ENCODE data around the gene SCN3B. TPM values are rescaled to one million over a fixed set of nuclear protein-coding genes. Genes with fewer than 3 reads are reported as not detected.

Gene SCN3B
- total RNA-seq, 5 donors from 2014 or later (not counting 1 experiment from before 2014, with no cell fraction given), result not detected

DNA sequence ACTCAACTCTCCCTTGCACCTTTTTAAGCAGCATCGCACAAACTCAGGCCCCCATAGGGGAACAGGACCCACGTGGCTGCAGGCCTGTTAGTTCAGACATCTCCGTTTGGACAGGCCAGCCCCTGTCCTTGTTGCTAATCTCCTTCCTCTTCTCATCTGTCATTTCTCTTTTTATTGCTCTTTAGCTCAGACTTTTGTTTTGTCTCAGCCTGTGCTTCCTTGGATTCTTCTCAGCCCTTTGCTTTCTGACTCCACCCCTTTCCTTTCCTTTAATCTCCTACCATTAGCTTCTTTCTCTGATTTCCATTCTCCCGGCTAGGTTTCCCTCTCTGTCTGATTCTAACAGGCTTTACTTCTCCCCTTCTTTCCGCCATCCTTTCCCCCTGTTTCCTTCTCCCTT lies 68.7 kb downstream of the SCN3B start:
- Histone ChIP-seq H3K9me3 (no peaks in the 10 kb centered on the region), H3K36me3 (ENCODE audit: control insufficient read depth in 2 of 2, extremely low read depth in 1 of 2, insufficient read depth in 1 of 2, low read length in 1 of 2) (peaks cover 0 to 6% of the 10 kb centered on the region in 2 donors), H3K4me1 (ENCODE audit: control insufficient read depth in 1 of 2, extremely low read depth in 1 of 2, insufficient read depth in 2 of 2, low read length in 2 of 2) (peaks cover 0 to 2% of the 10 kb centered on the region in 2 experiments), H3K4me3 (ENCODE audit: control insufficient read depth in 1 of 2, extremely low read depth in 1 of 2, low read length in 1 of 2) (no peak overlapping the region), H3K27ac (ENCODE audit: low read length) (no peak overlapping the region), H3K27me3 (replicated peaks in 1 of 2; ENCODE audit: control insufficient read depth in 2 of 2, extremely low read depth in 1 of 2, insufficient read depth in 2 of 2, low read length in 1 of 2) (no peaks in the 10 kb centered on the region)
- H3K4me3 Mint-ChIP-seq, result no peak overlapping the region
- no peak overlapping the region for H3K27ac Mint-ChIP-seq
- H3K36me3 Mint-ChIP-seq, result no peaks in the 10 kb centered on the region
- DNase-seq, result no peak
- no peak for ATAC-seq (replicated peaks in 1 of 4)
- no peaks in the 10 kb centered on the region for H3K27me3 Mint-ChIP-seq
- POLR2A ChIA-PET, result no interaction called here
- peaks cover 3 to 6% (median 5%) of the 10 kb centered on the region in 3 donors for H3K4me1 Mint-ChIP-seq
- CTCF ChIA-PET, result interaction anchor here in 1 of 2 donors (0.6 kb wide), 1 partner anchor 130 kb away, joined by 11 read pairs; no protein-coding TSS in a partner anchor
- H3K9me3 Mint-ChIP-seq, result no peaks in the 10 kb centered on the region
- WGBS (ENCODE audit: insufficient coverage), result 85% methylated on average over 4 of the region's 5 CpGs

DNA sequence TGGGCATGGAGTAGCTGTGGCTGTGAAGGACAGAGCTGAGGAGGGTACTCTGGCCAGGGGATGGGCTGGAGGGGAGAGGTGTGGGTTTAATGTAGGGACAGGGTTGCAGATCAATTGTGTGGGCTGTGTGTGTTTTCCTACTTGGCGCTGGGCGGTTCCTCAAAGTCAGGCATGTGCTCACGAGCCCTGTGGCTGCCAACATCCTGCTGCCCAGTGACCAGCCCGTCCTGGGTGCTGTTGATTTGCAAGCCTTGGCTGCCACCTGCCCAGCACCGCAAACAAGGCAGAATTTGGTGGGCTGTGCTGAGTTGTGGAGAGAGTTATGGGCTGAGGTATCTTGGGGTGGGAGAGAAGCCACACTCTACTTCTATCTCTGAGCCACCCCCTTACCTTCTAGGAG lies 69.2 kb downstream of the SCN3B start:
- no peak overlapping the region for H3K27ac Mint-ChIP-seq
- POLR2A ChIA-PET, result no interaction called here
- no peak overlapping the region for H3K4me3 Mint-ChIP-seq

DNA sequence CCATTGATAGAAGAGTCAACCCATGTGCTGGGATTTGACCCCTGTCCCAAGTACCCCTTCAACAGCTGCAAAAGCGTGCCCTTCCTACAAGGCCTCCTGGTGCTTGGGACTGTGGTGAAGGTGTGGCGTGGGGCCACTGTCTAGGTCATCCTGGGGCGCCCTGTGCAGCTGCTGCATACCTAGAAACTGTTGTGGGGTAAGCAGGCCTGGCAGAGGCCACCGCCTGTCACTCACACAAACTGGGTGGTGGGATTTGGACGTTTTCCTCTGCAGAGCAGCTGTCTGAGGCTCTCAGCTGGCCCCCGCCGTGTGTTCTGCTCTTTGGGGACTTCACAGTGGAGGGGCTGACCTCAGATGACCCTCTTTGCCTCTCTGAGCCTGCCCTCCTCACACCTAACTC lies 69.7 kb downstream of the SCN3B start:
- ChIA-PET CTCF (no interaction called here), POLR2A (no interaction called here)
- Histone ChIP-seq H3K4me3 (ENCODE audit: control insufficient read depth in 1 of 2, extremely low read depth in 1 of 2, low read length in 1 of 2) (no peak overlapping the region), H3K27me3 (replicated peaks in 1 of 2; ENCODE audit: control insufficient read depth in 2 of 2, extremely low read depth in 1 of 2, insufficient read depth in 2 of 2, low read length in 1 of 2) (peaks cover 0 to 3% of the 10 kb centered on the region in 2 experiments), H3K4me1 (ENCODE audit: control insufficient read depth in 1 of 2, extremely low read depth in 1 of 2, insufficient read depth in 2 of 2, low read length in 2 of 2) (peaks cover 0 to 9% of the 10 kb centered on the region in 2 experiments), H3K9me3 (no peaks in the 10 kb centered on the region), H3K27ac (ENCODE audit: low read length) (no peak overlapping the region), H3K36me3 (ENCODE audit: control insufficient read depth in 2 of 2, extremely low read depth in 1 of 2, insufficient read depth in 1 of 2, low read length in 1 of 2) (peaks cover 0 to 6% of the 10 kb centered on the region in 2 donors)
- 80% methylated on average over 4 of the region's 7 CpGs for WGBS (ENCODE audit: insufficient coverage)
- no peaks in the 10 kb centered on the region for H3K27me3 Mint-ChIP-seq
- DNase-seq (no peak), ATAC-seq (replicated peaks in 1 of 4) (no peak)
- H3K36me3 Mint-ChIP-seq, result no peaks in the 10 kb centered on the region
- H3K27ac Mint-ChIP-seq, result no peak overlapping the region
- no peak overlapping the region for H3K4me3 Mint-ChIP-seq
- no peaks in the 10 kb centered on the region for H3K9me3 Mint-ChIP-seq
- H3K4me1 Mint-ChIP-seq, result peaks cover 8 to 12% (median 8%) of the 10 kb centered on the region in 3 donors

More for the DNA sequence above, 69.2 kb downstream of the SCN3B start:
- Mint-ChIP-seq H3K9me3 (no peaks in the 10 kb centered on the region), H3K4me1 (peaks cover 8 to 11% (median 8%) of the 10 kb centered on the region in 3 donors), H3K36me3 (no peaks in the 10 kb centered on the region), H3K27me3 (no peaks in the 10 kb centered on the region)
- WGBS (ENCODE audit: insufficient coverage), result 80% methylated on average over 4 of the region's 5 CpGs
- Histone ChIP-seq H3K27ac (ENCODE audit: low read length) (no peak overlapping the region), H3K36me3 (ENCODE audit: control insufficient read depth in 2 of 2, extremely low read depth in 1 of 2, insufficient read depth in 1 of 2, low read length in 1 of 2) (peaks cover 0 to 6% of the 10 kb centered on the region in 2 donors), H3K27me3 (replicated peaks in 1 of 2; ENCODE audit: control insufficient read depth in 2 of 2, extremely low read depth in 1 of 2, insufficient read depth in 2 of 2, low read length in 1 of 2) (peaks cover 0 to under 1% of the 10 kb centered on the region in 2 experiments), H3K4me1 (ENCODE audit: control insufficient read depth in 1 of 2, extremely low read depth in 1 of 2, insufficient read depth in 2 of 2, low read length in 2 of 2) (peaks cover 0 to 7% of the 10 kb centered on the region in 2 experiments), H3K9me3 (no peaks in the 10 kb centered on the region), H3K4me3 (ENCODE audit: control insufficient read depth in 1 of 2, extremely low read depth in 1 of 2, low read length in 1 of 2) (no peak overlapping the region)
- CTCF ChIA-PET, result interaction anchor here in 1 of 2 donors (0.6 kb wide), 1 partner anchor 130 kb away, joined by 11 read pairs; no protein-coding TSS in a partner anchor
- no peak for DNase-seq
- no peak for ATAC-seq (replicated peaks in 1 of 4)

DNA sequence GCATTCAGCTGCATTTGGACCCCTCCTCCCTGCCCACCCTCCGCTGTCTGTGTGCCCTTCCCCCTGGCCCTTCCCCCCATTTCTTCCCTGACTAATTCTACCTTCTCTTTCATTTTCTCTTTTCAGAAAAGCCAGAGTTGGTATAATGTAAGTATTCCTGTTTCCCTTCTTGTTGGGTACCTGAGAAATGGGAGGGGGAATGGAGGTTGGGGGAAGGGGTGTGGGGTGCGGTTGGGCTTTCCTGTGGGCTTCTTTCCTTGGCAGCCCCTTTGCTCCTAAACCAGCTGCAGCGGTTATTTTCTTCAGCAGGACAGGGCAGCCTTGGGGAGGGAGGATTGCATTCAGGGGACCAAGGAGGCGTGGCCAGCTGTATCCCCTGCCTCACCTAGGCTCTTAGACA lies 70.2 kb downstream of the SCN3B start:
- WGBS (ENCODE audit: insufficient coverage), result no CpG with 5 or more reads among the region's 4 CpGs
- Histone ChIP-seq H3K9me3 (no peaks in the 10 kb centered on the region), H3K27me3 (replicated peaks in 1 of 2; ENCODE audit: control insufficient read depth in 2 of 2, extremely low read depth in 1 of 2, insufficient read depth in 2 of 2, low read length in 1 of 2) (peaks cover 0 to 3% of the 10 kb centered on the region in 2 experiments), H3K4me3 (ENCODE audit: control insufficient read depth in 1 of 2, extremely low read depth in 1 of 2, low read length in 1 of 2) (no peak overlapping the region), H3K27ac (ENCODE audit: low read length) (no peak overlapping the region), H3K36me3 (ENCODE audit: control insufficient read depth in 2 of 2, extremely low read depth in 1 of 2, insufficient read depth in 1 of 2, low read length in 1 of 2) (peaks cover under 1 to 6% of the 10 kb centered on the region in 2 donors), H3K4me1 (ENCODE audit: control insufficient read depth in 1 of 2, extremely low read depth in 1 of 2, insufficient read depth in 2 of 2, low read length in 2 of 2) (peaks cover 0 to 9% of the 10 kb centered on the region in 2 experiments)
- CTCF ChIA-PET, result no interaction called here
- POLR2A ChIA-PET, result no interaction called here
- no peak for DNase-seq
- no peak overlapping the region for H3K27ac Mint-ChIP-seq
- H3K4me3 Mint-ChIP-seq, result no peak overlapping the region
- no peaks in the 10 kb centered on the region for H3K36me3 Mint-ChIP-seq
- peaks cover 8 to 12% (median 8%) of the 10 kb centered on the region in 3 donors for H3K4me1 Mint-ChIP-seq
- H3K9me3 Mint-ChIP-seq, result no peaks in the 10 kb centered on the region
- no peak for ATAC-seq (replicated peaks in 1 of 4)
- no peaks in the 10 kb centered on the region for H3K27me3 Mint-ChIP-seq

DNA sequence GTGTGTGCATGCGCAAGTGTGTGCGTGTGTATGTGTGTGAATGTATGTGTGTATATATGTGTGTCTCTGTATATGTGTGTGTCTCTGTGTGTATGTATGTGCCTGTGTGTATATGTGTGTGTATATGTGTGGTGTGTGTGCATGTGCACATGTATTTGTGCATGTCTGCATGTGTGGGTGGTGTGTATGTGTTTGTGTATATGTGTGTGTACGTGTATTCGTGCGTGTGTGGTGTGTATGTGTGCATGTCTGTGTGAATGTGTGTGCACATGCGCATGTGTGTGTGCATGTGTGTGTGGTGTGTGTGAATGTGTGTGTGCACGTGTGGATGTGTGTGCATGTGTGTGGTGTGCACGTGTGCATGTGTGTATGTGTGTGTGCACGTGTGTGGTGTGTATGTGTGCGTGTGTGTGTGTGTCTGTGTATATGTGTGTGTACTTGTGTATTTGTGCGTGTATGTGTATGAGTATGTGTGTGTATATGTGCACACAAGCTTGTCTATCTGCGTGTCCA lies 71.4 kb downstream of the SCN3B start:
- Mint-ChIP-seq H3K4me1 (peaks cover 8 to 12% (median 9%) of the 10 kb centered on the region in 3 donors), H3K4me3 (no peak overlapping the region), H3K27ac (no peak overlapping the region), H3K9me3 (no peaks in the 10 kb centered on the region), H3K36me3 (no peaks in the 10 kb centered on the region), H3K27me3 (no peaks in the 10 kb centered on the region)
- Histone ChIP-seq H3K36me3 (ENCODE audit: control insufficient read depth in 2 of 2, extremely low read depth in 1 of 2, insufficient read depth in 1 of 2, low read length in 1 of 2) (peaks cover 2 to 6% of the 10 kb centered on the region in 2 donors), H3K4me3 (ENCODE audit: control insufficient read depth in 1 of 2, extremely low read depth in 1 of 2, low read length in 1 of 2) (no peak overlapping the region), H3K4me1 (ENCODE audit: control insufficient read depth in 1 of 2, extremely low read depth in 1 of 2, insufficient read depth in 2 of 2, low read length in 2 of 2) (peaks cover 0 to 9% of the 10 kb centered on the region in 2 experiments), H3K27ac (ENCODE audit: low read length) (no peak overlapping the region), H3K27me3 (replicated peaks in 1 of 2; ENCODE audit: control insufficient read depth in 2 of 2, extremely low read depth in 1 of 2, insufficient read depth in 2 of 2, low read length in 1 of 2) (peaks cover 0 to 3% of the 10 kb centered on the region in 2 experiments), H3K9me3 (no peaks in the 10 kb centered on the region)
- ATAC-seq (replicated peaks in 1 of 4), result no peak
- no peak for DNase-seq
- POLR2A ChIA-PET, result no interaction called here
- 95% methylated on average over 11 of the region's 12 CpGs for WGBS (ENCODE audit: insufficient coverage)
- CTCF ChIA-PET, result interaction anchor here in 1 of 2 donors (1.4 kb wide), 1 partner anchor 9 kb away, joined by 4 read pairs; no protein-coding TSS in a partner anchor

DNA sequence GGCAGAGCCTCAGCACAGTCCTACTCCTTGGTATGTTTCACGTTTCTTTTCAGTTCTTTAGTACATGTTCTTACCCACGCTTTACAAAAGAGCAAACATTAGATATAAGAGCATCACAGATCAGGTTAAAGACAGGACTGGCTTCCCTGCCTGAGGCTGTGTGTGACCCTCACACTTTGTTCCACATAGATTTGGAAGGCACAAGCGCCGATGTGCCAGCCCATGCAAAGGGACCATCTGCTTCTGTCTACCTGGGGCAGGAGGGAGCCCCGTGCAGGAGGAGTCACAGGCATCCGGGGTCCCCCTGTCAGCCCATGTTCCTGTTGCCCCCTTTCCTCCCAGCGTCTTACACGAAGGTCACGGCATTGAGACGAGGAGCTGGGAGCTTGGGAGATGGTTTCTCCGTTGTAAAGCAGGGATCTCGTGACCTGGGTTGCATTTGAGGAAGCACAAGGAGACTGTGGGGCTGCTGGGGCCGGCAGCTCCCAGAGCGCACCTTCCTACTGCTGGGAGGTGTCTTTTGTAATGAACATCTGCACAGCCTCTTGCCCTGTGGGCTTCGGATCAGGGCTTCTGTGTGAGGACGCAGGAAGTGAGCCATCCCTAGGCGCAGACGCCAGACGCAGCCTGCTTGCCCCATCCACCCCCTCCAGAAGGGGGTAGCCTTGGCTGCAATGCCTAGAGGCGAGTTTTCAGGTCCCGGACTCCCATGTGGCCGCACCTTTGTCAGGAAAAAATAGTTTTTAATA lies 72.6 kb downstream of the SCN3B start:
- Mint-ChIP-seq H3K36me3 (no peaks in the 10 kb centered on the region), H3K4me3 (no peak overlapping the region), H3K4me1 (peaks cover 13 to 17% (median 13%) of the 10 kb centered on the region in 3 donors), H3K9me3 (no peaks in the 10 kb centered on the region), H3K27ac (no peak overlapping the region), H3K27me3 (no peaks in the 10 kb centered on the region)
- no peak overlapping the region for H3K27ac ChIP-seq (ENCODE audit: low read length)
- H3K4me1 ChIP-seq (ENCODE audit: control insufficient read depth in 1 of 2, extremely low read depth in 1 of 2, insufficient read depth in 2 of 2, low read length in 2 of 2), result peaks cover 0 to 14% of the 10 kb centered on the region in 2 experiments
- no peak for ATAC-seq (replicated peaks in 1 of 4)
- peaks cover 0 to 3% of the 10 kb centered on the region in 2 experiments for H3K27me3 ChIP-seq (replicated peaks in 1 of 2; ENCODE audit: control insufficient read depth in 2 of 2, extremely low read depth in 1 of 2, insufficient read depth in 2 of 2, low read length in 1 of 2)
- ChIA-PET POLR2A (no interaction called here), CTCF (interaction anchor here in 1 of 2 donors (0.6 to 1.4 kb wide), 2 partner anchors 8 to 126 kb away, joined by 3 to 4 read pairs; no protein-coding TSS in a partner anchor)
- no peaks in the 10 kb centered on the region for H3K9me3 ChIP-seq
- no peak overlapping the region for H3K4me3 ChIP-seq (ENCODE audit: control insufficient read depth in 1 of 2, extremely low read depth in 1 of 2, low read length in 1 of 2)
- 95% methylated on average over 15 of the region's 22 CpGs for WGBS (ENCODE audit: insufficient coverage)
- no peak for DNase-seq
- H3K36me3 ChIP-seq (ENCODE audit: control insufficient read depth in 2 of 2, extremely low read depth in 1 of 2, insufficient read depth in 1 of 2, low read length in 1 of 2), result peaks cover 2 to 6% of the 10 kb centered on the region in 2 donors

Data from T-cell (primary cell).